ENCODE data around the gene PDE4D. TPM values are rescaled to one million over a fixed set of nuclear protein-coding genes. Genes with fewer than 3 reads are reported as not detected.

The PDE4D gene
- total RNA-seq, 4 donors from 2014 or later = 14.7 to 36.3 (median 24.7) TPM

- TF ChIP-seq CTCF (IDR thresholded peaks at IDR 0.05) (no peak), POLR2A (IDR thresholded peaks at IDR 0.05) (no peak)
- H3K9me3 ChIP-seq = no peaks in the 10 kb centered on the region
- peaks cover 0 to 6% of the 10 kb centered on the region in 2 donors for H3K4me1 ChIP-seq
- H3K36me3 ChIP-seq = no peaks in the 10 kb centered on the region
- intact Hi-C loops (cut with DNase I) = no loop called here
- H3K27me3 ChIP-seq = no peaks in the 10 kb centered on the region
- DNase-seq = no peak
- WGBS, 2 donors = 86 to 87% methylated on average over 7 of the region's 7 CpGs
- H3K27ac ChIP-seq = no peak overlapping the region
- H3K4me3 ChIP-seq (replicated peaks in 1 of 3) = no peak overlapping the region
Measured at GRCh38 chr5:59169081-59169767, 724.3 kb downstream of the PDE4D start.

GRCh38 chr5:59168067-59168466 is 725.5 kb downstream of the PDE4D start:
- no peaks in the 10 kb centered on the region for H3K27me3 ChIP-seq
- intact Hi-C loops (cut with DNase I) = no loop called here
- TF ChIP-seq CTCF (IDR thresholded peaks at IDR 0.05) (no peak), POLR2A (IDR thresholded peaks at IDR 0.05) (no peak)
- DNase-seq = no peak
- WGBS, 2 donors = 85 to 86% methylated on average over 6 of the region's 6 CpGs
- no peak overlapping the region for H3K4me3 ChIP-seq (replicated peaks in 1 of 3)
- peaks cover 0 to 6% of the 10 kb centered on the region in 2 donors for H3K4me1 ChIP-seq
- H3K27ac ChIP-seq = no peak overlapping the region
- H3K36me3 ChIP-seq = no peaks in the 10 kb centered on the region
- no peaks in the 10 kb centered on the region for H3K9me3 ChIP-seq

GRCh38 chr5:59164041-59164830 is 729.3 kb downstream of the PDE4D start:
- 83 to 87% methylated on average over 7 of the region's 7 CpGs for WGBS, 2 donors
- DNase-seq = no peak
- H3K9me3 ChIP-seq = no peaks in the 10 kb centered on the region
- no peaks in the 10 kb centered on the region for H3K36me3 ChIP-seq
- no peaks in the 10 kb centered on the region for H3K27me3 ChIP-seq
- no peak overlapping the region for H3K4me3 ChIP-seq (replicated peaks in 1 of 3)
- no peak overlapping the region for H3K27ac ChIP-seq
- H3K4me1 ChIP-seq = peaks cover 0 to 3% of the 10 kb centered on the region in 2 donors
- intact Hi-C loops (cut with DNase I) = no loop called here
- no peak for TF ChIP-seq CTCF (IDR thresholded peaks at IDR 0.05)
- no peak for TF ChIP-seq POLR2A (IDR thresholded peaks at IDR 0.05)

- 96% methylated on average over 9 of the region's 9 CpGs for WGBS, 2 donors
- intact Hi-C loops (cut with DNase I) = no loop called here
- Histone ChIP-seq H3K36me3 (no peaks in the 10 kb centered on the region), H3K4me3 (replicated peaks in 1 of 3) (no peak overlapping the region), H3K27ac (no peak overlapping the region), H3K27me3 (no peaks in the 10 kb centered on the region), H3K9me3 (no peaks in the 10 kb centered on the region), H3K4me1 (peaks cover 0 to 4% of the 10 kb centered on the region in 2 donors)
- TF ChIP-seq CTCF (IDR thresholded peaks at IDR 0.05) (no peak), POLR2A (IDR thresholded peaks at IDR 0.05) (no peak)
- DNase-seq = no peak
Measured at GRCh38 chr5:59161221-59162105, 732.1 kb downstream of the PDE4D start.
